Measurements from ENCODE around the gene ASRGL1. TPM values are rescaled to one million over a fixed set of nuclear protein-coding genes. Genes with fewer than 3 reads are reported as not detected.

Gene ASRGL1
- polyA plus RNA-seq, 1 of the 3 experiments (the other 2 are of a cell fraction) = 4.3 TPM

DNA sequence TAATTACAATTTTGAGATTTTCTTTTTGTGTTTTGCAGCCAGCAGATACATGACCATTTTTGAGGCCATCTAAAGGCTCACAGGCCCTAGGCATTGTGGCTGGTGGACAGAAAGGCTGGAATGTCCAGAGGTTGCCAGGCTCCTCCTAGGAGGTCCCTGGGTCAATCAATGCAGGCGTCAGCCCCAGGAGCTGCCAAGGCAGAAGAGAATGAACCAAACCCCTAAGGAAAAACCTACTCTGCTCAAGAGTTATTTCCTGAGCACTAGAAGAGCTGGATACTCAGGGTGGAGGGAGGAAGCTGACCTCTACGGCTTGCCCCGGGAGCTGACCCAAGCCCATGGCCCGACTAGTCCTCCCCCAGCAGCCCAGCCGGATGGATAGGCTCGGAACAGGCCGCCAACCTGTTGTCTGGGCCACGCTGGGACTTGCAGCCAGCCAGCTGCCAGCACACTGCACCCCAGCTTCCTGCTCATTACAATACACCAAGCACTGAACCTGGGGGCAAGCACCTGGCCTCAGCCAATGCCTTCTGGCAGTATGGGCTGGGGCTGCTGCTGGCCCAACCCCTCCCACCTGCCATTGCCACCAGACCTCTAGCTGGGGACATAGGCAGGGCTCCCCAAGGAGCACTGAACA lies 75.9 kb downstream of the ASRGL1 start:
- Histone ChIP-seq H3K4me1 (ENCODE audit: control insufficient read depth in 1 of 2, insufficient read depth in 2 of 2, low read depth in 1 of 2, low read length in 1 of 2) (peaks cover 0 to 22% of the 10 kb centered on the region in 2 experiments; a peak in 1 of 4 replicates), H3K9me3 (no peaks in the 10 kb centered on the region), H3K4me3 (ENCODE audit: low read depth in 2 of 2, low read length in 1 of 2) (no peak overlapping the region), H3K4me2 (no peak overlapping the region), H3K9ac (no peak overlapping the region), H3K9me2 (no peaks in the 10 kb centered on the region), H3K27ac (ENCODE audit: low read depth in 2 of 2, low read length in 1 of 2) (no peak overlapping the region), H3K27me3 (ENCODE audit: insufficient read depth) (no peaks in the 10 kb centered on the region), H3K36me3 (replicated peaks in 1 of 2; ENCODE audit: control insufficient read depth in 1 of 2, insufficient read depth in 2 of 2, low read length in 1 of 2) (no peaks in the 10 kb centered on the region), H3K79me2 (ENCODE audit: insufficient read depth) (no peaks in the 10 kb centered on the region), H4K20me1 (ENCODE audit: insufficient read depth) (no peaks in the 10 kb centered on the region), H2AFZ (ENCODE audit: low read depth) (no peak overlapping the region), H3F3A (replicated peaks; ENCODE audit: insufficient read depth) (no peaks in the 10 kb centered on the region)
- CTCF ChIA-PET = interaction anchor here (1.3 to 4.0 kb wide), 5 partner anchors 10 to 130 kb away, joined by 4 to 29 read pairs (median 5); no protein-coding TSS in a partner anchor
- TF ChIP-seq REST (IDR thresholded peaks at IDR 0.05; ENCODE audit: low read depth, low read length) = no peak
- no peak for TF ChIP-seq FOXJ3 (CRISPR knock-in tag; IDR thresholded peaks at IDR 0.05)
- TF ChIP-seq, protein P1, sequence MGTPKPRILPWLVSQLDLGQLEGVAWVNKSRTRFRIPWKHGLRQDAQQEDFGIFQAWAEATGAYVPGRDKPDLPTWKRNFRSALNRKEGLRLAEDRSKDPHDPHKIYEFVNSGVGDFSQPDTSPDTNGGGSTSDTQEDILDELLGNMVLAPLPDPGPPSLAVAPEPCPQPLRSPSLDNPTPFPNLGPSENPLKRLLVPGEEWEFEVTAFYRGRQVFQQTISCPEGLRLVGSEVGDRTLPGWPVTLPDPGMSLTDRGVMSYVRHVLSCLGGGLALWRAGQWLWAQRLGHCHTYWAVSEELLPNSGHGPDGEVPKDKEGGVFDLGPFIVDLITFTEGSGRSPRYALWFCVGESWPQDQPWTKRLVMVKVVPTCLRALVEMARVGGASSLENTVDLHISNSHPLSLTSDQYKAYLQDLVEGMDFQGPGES (IDR thresholded peaks at IDR 0.05; ENCODE audit: low read depth, low read length) = no peak
- TF ChIP-seq NRF1 (IDR thresholded peaks at IDR 0.05; ENCODE audit: low read depth, low read length) = no peak
- TF ChIP-seq, protein P2, sequence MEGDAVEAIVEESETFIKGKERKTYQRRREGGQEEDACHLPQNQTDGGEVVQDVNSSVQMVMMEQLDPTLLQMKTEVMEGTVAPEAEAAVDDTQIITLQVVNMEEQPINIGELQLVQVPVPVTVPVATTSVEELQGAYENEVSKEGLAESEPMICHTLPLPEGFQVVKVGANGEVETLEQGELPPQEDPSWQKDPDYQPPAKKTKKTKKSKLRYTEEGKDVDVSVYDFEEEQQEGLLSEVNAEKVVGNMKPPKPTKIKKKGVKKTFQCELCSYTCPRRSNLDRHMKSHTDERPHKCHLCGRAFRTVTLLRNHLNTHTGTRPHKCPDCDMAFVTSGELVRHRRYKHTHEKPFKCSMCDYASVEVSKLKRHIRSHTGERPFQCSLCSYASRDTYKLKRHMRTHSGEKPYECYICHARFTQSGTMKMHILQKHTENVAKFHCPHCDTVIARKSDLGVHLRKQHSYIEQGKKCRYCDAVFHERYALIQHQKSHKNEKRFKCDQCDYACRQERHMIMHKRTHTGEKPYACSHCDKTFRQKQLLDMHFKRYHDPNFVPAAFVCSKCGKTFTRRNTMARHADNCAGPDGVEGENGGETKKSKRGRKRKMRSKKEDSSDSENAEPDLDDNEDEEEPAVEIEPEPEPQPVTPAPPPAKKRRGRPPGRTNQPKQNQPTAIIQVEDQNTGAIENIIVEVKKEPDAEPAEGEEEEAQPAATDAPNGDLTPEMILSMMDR (IDR thresholded peaks at IDR 0.05) = no peak
- no peak for TF ChIP-seq GATA2 (CRISPR knock-in tag; IDR thresholded peaks at IDR 0.05)
- TF ChIP-seq RAD21 (IDR thresholded peaks at IDR 0.05; ENCODE audit: low read length) = no peak
- no peak for TF ChIP-seq NFIC (IDR thresholded peaks at IDR 0.05; ENCODE audit: borderline replicate concordance)
- no peak for TF ChIP-seq RXRA (IDR thresholded peaks at IDR 0.05; ENCODE audit: borderline replicate concordance, low read depth)
- TF ChIP-seq EP300 (IDR thresholded peaks at IDR 0.05; ENCODE audit: borderline replicate concordance in 1 of 2, low read depth in 1 of 2, low read length in 1 of 2) = no peak
- no peak for TF ChIP-seq USF2 (IDR thresholded peaks at IDR 0.05; ENCODE audit: borderline replicate concordance, low read depth, low read length)
- no CpG with 5 or more reads among the region's 8 CpGs for WGBS (ENCODE audit: low lambda C conversion rate)
- POLR2A ChIA-PET = no interaction called here
- DNase-seq = no peak
